BJ (cell line): ENCODE results near the gene HBZ. TPM values are rescaled to one million over a fixed set of nuclear protein-coding genes. Genes with fewer than 3 reads are reported as not detected.

Experiments used
- CTCF ChIA-PET: fragments of 350-600 bp; formaldehyde crosslinking; extraction: SDS; loops from one replicate; lab custom pipeline; 2021; ENCODE audit warnings: antibody characterized with exemption, inconsistent platforms; lab: Yijun Ruan, JAX
- POLR2A ChIA-PET: fragments of 300-600 bp; sonication (Branson Sonifier 250); formaldehyde crosslinking; extraction: SDS; loops from one replicate; lab custom pipeline; 2021; ENCODE audit warnings: antibody characterized with exemption; lab: Charles Lee
- DNase-seq: peaks from one replicate; pipeline ENCODE4 v3.0.0-alpha.2; 2011; ENCODE audit warnings: low read depth
- H3K27me3 ChIP-seq: 2 replicates; pipeline ENCODE4 v1.6.0; 2011; ENCODE audit warnings: low read length; ENCODE audit not compliant: control insufficient read depth, insufficient read depth
- H3K36me3 ChIP-seq: 2 replicates; pipeline ENCODE4 v1.5.1; 2011; ENCODE audit warnings: low read length; ENCODE audit not compliant: control insufficient read depth, insufficient read depth
- H3K4me3 ChIP-seq: 2 replicates; pipeline ENCODE4 v1.5.1; 2011; ENCODE audit warnings: low read depth, mild to moderate bottlenecking, control low read depth, low read length
- CTCF ChIP-seq: IDR thresholded peaks from 2 replicates; pipeline ENCODE4 v1.5.1; 2011; ENCODE audit warnings: low read depth, mild to moderate bottlenecking, control low read depth, inconsistent platforms, low read length, moderate library complexity; ENCODE audit not compliant: insufficient read depth
- polyA minus RNA-seq: library from RNA; depleted of rRNA, polyadenylated mRNA; stranded (reverse); fragments of >200 nt; gene quantifications from 2 replicates; pipeline ENCODE4 v1.2.3, GENCODE V29; 2011; rRNA and poly(A)+ RNA removed
- polyA plus RNA-seq: library from polyadenylated mRNA; depleted of rRNA; stranded (reverse); fragments of >200 nt; gene quantifications from 2 replicates; pipeline ENCODE4 v1.2.3, GENCODE V29; 2011; rRNA removed

Gene HBZ
- not detected in 2 replicates for polyA plus RNA-seq
- polyA minus RNA-seq: 0.24 and 0.41 TPM in 2 replicates

- CTCF ChIA-PET: no interaction called here
- POLR2A ChIA-PET: no interaction called here
- no peak for TF ChIP-seq CTCF
- H3K27me3 ChIP-seq: peaks cover 2% of the 10 kb centered on the region
- H3K36me3 ChIP-seq: no peaks in the 10 kb centered on the region
- H3K4me3 ChIP-seq: no peak within 1 kb of the TSS
- no peak for DNase-seq
These were observed at the start of gene HBZ for GRCh38 chr16:152141-153128. HBZ (plus strand) TSS chr16:152644; CDS start chr16:152910, 266 bp downstream.

DNA sequence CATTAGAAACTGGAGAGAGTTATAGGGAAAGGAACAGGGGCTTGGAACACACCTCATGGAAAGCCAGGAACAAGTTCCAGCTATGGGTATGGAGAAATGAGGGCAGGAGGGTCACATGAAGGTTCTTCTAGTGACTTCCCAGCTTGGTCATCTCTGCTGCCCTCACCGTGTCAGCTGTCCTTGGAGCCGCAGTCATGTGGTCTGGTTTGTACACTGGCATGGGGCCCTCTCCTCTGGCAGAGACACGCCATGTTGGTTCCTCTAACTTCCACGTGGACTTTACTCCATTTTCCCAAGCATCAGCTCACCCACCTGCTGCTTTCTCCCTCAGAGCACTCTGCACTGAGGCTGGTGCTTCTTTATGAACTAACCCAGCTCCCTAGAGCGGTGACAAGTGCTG lies 48.1 kb upstream of the HBZ start:
- TF ChIP-seq CTCF: no peak
- Histone ChIP-seq H3K27me3 (no peaks in the 10 kb centered on the region), H3K36me3 (peaks cover 23% of the 10 kb centered on the region), H3K4me3 (no peak overlapping the region)
- ChIA-PET CTCF (interaction anchor here (0.7 to 5.9 kb wide), 8 partner anchors 7 to 258 kb away, joined by 3 to 67 read pairs (median 24); partner anchors contain the start of genes POLR3K, RHBDF1 and SNRNP25), POLR2A (interaction anchor here (0.5 kb wide), 1 partner anchor 78 kb away, joined by 4 read pairs; no protein-coding TSS in a partner anchor)
- no peak for DNase-seq

DNA sequence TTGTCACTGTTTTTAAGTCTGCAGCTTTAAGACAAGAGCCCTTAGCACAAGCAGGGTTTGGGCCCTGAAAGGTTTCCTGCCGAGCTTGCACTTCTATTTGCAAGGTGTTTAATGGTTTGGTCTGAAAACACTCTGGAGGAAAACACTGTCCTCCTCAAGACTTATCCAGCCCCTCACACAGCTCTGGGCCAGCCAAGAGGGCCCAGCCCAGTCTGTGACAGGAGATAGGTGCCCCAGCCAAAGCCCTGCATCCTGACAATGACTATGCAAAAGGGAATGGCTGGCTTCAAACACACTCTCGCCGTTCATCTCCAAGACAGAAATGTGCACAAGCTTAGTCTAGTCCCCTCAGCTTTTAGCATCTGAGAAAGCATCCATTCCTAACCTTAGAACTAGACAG lies 47.5 kb upstream of the HBZ start:
- POLR2A ChIA-PET: interaction anchor here (0.5 kb wide), 1 partner anchor 78 kb away, joined by 4 read pairs; no protein-coding TSS in a partner anchor
- CTCF ChIA-PET: interaction anchor here (0.8 to 5.9 kb wide), 9 partner anchors 8 to 257 kb away, joined by 3 to 67 read pairs (median 7); partner anchors contain the start of gene RHBDF1
- Histone ChIP-seq H3K27me3 (no peaks in the 10 kb centered on the region), H3K36me3 (peaks cover 23% of the 10 kb centered on the region), H3K4me3 (no peak overlapping the region)
- no peak for DNase-seq
- TF ChIP-seq CTCF: no peak

DNA sequence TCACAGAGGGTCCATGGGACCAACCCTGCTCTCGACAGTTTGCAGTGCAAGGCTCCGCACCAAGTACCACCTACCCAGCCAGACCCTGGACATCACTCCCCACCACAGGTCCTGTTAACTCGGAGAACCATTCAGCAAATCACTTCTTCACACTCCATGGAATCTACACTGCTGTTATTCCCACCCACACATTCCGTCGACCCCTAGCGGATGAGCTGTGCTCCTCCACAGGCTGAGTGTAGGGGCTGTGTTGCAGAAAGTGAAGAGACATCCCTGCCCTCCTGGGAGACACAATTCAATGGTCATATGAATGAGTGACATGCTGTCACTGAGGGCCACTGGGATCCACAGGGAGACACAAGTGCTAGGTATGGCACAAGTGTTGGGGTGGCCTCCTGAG lies 46.9 kb upstream of the HBZ start:
- peaks cover 23% of the 10 kb centered on the region for H3K36me3 ChIP-seq
- ChIA-PET POLR2A (no interaction called here), CTCF (interaction anchor here (1.5 to 5.9 kb wide), 6 partner anchors 8 to 257 kb away, joined by 3 to 67 read pairs (median 47); no protein-coding TSS in a partner anchor)
- no peak for TF ChIP-seq CTCF
- H3K27me3 ChIP-seq: no peaks in the 10 kb centered on the region
- no peak overlapping the region for H3K4me3 ChIP-seq
- no peak for DNase-seq
